Keratinocyte (primary cell): ENCODE measurements around the gene HBA1. TPM values are rescaled to one million over a fixed set of nuclear protein-coding genes. Genes with fewer than 3 reads are reported as not detected.

ENCODE experiments used
- DNase-seq: peaks from one replicate; pipeline ENCODE4 v3.0.0-alpha.2; 2011; ENCODE audit warnings: low read depth, missing footprints, low spot score
- FAIRE-seq: peaks from 2 replicates; lab custom pipeline; 2011; peaks lifted over from hg19 to GRCh38; lab: Jason Lieb, UNC
- H2AFZ ChIP-seq: 2 replicates; pipeline ENCODE4 v1.6.0; 2012; ENCODE audit warnings: low read length, control low read depth, inconsistent platforms; ENCODE audit not compliant: control insufficient read depth
- H3K27ac ChIP-seq: 2 replicates; pipeline ENCODE4 v1.5.1; 2011; ENCODE audit warnings: low read length; ENCODE audit not compliant: control insufficient read depth, insufficient read depth
- H3K27me3 ChIP-seq: 3 replicates; pipeline ENCODE4 v1.6.0; 2011; ENCODE audit warnings: low read length; ENCODE audit not compliant: control insufficient read depth, insufficient read depth; ENCODE audit errors: extremely low read depth
- H3K36me3 ChIP-seq, 2 experiments: 2 replicates in 1 of 2; 3 replicates in 1 of 2; pipeline ENCODE4 v1.5.1; 2011; ENCODE audit warnings: low read length in 2 of 2, mild to moderate bottlenecking in 1 of 2; ENCODE audit not compliant: control insufficient read depth in 2 of 2, insufficient read depth in 2 of 2; ENCODE audit errors: extremely low read depth in 1 of 2
- H3K4me1 ChIP-seq: 3 replicates; pipeline ENCODE4 v1.5.1; 2011; ENCODE audit warnings: low read length; ENCODE audit not compliant: control insufficient read depth, insufficient read depth; ENCODE audit errors: extremely low read depth
- H3K4me2 ChIP-seq: 3 replicates; pipeline ENCODE4 v1.6.0; 2011; ENCODE audit warnings: low read depth, low read length; ENCODE audit not compliant: control insufficient read depth, insufficient read depth; ENCODE audit errors: extremely low read depth
- H3K4me3 ChIP-seq, 3 experiments: fragments of 200-600 bp in 1 of 3; sonication (generic) in 1 of 3; 2 replicates in 2 of 3; 3 replicates in 1 of 3; pipeline ENCODE4 v1.5.1; 2011 to 2016; ENCODE audit warnings: low read length in 3 of 3, mild to moderate bottlenecking in 3 of 3, control low read depth in 2 of 3, inconsistent platforms in 1 of 3, low read depth in 1 of 3, mixed read lengths in 1 of 3, mixed run types in 1 of 3, moderate library complexity in 1 of 3; ENCODE audit not compliant: control insufficient read depth in 2 of 3, insufficient read depth in 2 of 3; ENCODE audit errors: extremely low read depth in 1 of 3
- H3K79me2 ChIP-seq: 2 replicates; pipeline ENCODE4 v1.6.0; 2012; ENCODE audit warnings: low read length; ENCODE audit not compliant: control insufficient read depth, insufficient read depth
- H3K9ac ChIP-seq: 3 replicates; pipeline ENCODE4 v1.6.0; 2011; ENCODE audit warnings: low read length; ENCODE audit not compliant: control insufficient read depth, insufficient read depth; ENCODE audit errors: extremely low read depth
- H3K9me1 ChIP-seq: 3 replicates; pipeline ENCODE4 v1.6.0; 2011; ENCODE audit warnings: low read length; ENCODE audit not compliant: control insufficient read depth, insufficient read depth; ENCODE audit errors: extremely low read depth
- H3K9me3 ChIP-seq: 2 replicates; pipeline ENCODE4 v1.5.1; 2012; ENCODE audit warnings: low read depth, low read length; ENCODE audit not compliant: control insufficient read depth
- H4K20me1 ChIP-seq: 3 replicates; pipeline ENCODE4 v1.6.0; 2011; ENCODE audit warnings: low read length; ENCODE audit not compliant: control insufficient read depth, insufficient read depth; ENCODE audit errors: extremely low read depth
- EZH2 ChIP-seq: IDR thresholded peaks from one replicate; pipeline ENCODE4 v1.6.1; 2012; ENCODE audit warnings: inconsistent platforms, mild to moderate bottlenecking, low read length, moderate library complexity
- dilution Hi-C: fragments of 300-500 bp; cut with MboI; formaldehyde crosslinking; loops from one replicate; pipeline ENCODE4 v1.7.0; 2020; ENCODE audit warnings: low sequenced_read_pairs; ENCODE audit not compliant: extremely low pct_ligation_motif_present
- polyA plus RNA-seq, 5 experiments: library from polyadenylated mRNA; depleted of rRNA in 3 of 5; stranded (reverse) in 3 of 5; stranded (forward) in 1 of 5; unstranded in 1 of 5; fragments of >200 nt; gene quantifications; 1 replicate in 1 of 5; 2 replicates in 3 of 5; 3 replicates in 1 of 5; pipeline versions ENCODE4 v1.2.1 to v1.2.3, GENCODE V29; 2011 to 2012; ENCODE audit warnings: missing spikeins in 2 of 5, low read depth in 1 of 5, low replicate concordance in 1 of 5
- TF ChIP-seq, protein P1 (sequence below), 3 experiments: IDR thresholded peaks in 1 of 3; conservative IDR thresholded peaks in 1 of 3; optimal IDR thresholded peaks in 1 of 3; 2 replicates in 2 of 3; 3 replicates in 1 of 3; pipeline versions ENCODE3 to v1.5.1; 2011; ENCODE audit warnings: low read length in 3 of 3, mild to moderate bottlenecking in 3 of 3, moderate library complexity in 2 of 3, control low read depth in 1 of 3, inconsistent platforms in 1 of 3; ENCODE audit not compliant: insufficient read depth in 2 of 3; ENCODE audit errors: extremely low read depth in 1 of 3

Gene HBA1
- polyA plus RNA-seq, 1 donor (not counting 4 experiments of a cell fraction or from before 2014, with no cell fraction given) = 0.24 TPM

DNA sequence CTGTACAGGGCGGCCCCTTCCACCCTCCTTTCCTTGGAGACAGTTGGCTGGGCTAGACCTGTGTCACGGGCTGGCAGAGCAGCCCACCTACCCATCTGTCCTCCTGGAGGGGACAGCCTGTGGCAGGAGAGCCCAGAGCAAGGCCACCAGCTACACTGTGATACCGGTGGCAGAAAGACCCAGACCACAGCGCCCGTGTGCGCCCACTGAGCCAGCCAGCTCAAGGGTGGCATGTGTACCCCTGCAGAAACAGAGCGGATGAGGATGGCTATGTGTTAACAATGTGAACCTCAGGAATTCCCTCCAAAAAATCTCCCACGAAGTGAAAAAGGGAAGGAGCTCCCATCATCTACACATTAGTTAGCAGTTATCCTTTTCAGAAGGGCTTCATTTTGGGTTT is 10.8 kb downstream of the HBA1 start:
- H3K79me2 ChIP-seq = no peaks in the 10 kb centered on the region
- no peaks in the 10 kb centered on the region for H3K27me3 ChIP-seq
- no peaks in the 10 kb centered on the region for H3K9me3 ChIP-seq
- FAIRE-seq = no peak
- TF ChIP-seq EZH2 = no peak
- TF ChIP-seq, protein P1, sequence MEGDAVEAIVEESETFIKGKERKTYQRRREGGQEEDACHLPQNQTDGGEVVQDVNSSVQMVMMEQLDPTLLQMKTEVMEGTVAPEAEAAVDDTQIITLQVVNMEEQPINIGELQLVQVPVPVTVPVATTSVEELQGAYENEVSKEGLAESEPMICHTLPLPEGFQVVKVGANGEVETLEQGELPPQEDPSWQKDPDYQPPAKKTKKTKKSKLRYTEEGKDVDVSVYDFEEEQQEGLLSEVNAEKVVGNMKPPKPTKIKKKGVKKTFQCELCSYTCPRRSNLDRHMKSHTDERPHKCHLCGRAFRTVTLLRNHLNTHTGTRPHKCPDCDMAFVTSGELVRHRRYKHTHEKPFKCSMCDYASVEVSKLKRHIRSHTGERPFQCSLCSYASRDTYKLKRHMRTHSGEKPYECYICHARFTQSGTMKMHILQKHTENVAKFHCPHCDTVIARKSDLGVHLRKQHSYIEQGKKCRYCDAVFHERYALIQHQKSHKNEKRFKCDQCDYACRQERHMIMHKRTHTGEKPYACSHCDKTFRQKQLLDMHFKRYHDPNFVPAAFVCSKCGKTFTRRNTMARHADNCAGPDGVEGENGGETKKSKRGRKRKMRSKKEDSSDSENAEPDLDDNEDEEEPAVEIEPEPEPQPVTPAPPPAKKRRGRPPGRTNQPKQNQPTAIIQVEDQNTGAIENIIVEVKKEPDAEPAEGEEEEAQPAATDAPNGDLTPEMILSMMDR (optimal IDR thresholded peaks at IDR 0.05 in 1 of 3, IDR thresholded peaks at IDR 0.05 in 1 of 3, conservative IDR thresholded peaks at IDR 0.05 in 1 of 3; ENCODE audit: extremely low read depth in 1 of 3, insufficient read depth in 2 of 3, low read length in 3 of 3) = no peak
- H3K27ac ChIP-seq = no peak overlapping the region
- H3K4me3 ChIP-seq = no peak overlapping the region
- no peak overlapping the region for H3K9ac ChIP-seq
- H3K4me2 ChIP-seq = no peak overlapping the region
- peaks cover 6% of the 10 kb centered on the region for H4K20me1 ChIP-seq
- no peak overlapping the region for H2AFZ ChIP-seq
- no peak for DNase-seq
- no peaks in the 10 kb centered on the region for H3K4me1 ChIP-seq
- H3K36me3 ChIP-seq = peaks cover 28 to 29% of the 10 kb centered on the region in 2 experiments
- dilution Hi-C loops = no loop called here
- no peaks in the 10 kb centered on the region for H3K9me1 ChIP-seq

DNA sequence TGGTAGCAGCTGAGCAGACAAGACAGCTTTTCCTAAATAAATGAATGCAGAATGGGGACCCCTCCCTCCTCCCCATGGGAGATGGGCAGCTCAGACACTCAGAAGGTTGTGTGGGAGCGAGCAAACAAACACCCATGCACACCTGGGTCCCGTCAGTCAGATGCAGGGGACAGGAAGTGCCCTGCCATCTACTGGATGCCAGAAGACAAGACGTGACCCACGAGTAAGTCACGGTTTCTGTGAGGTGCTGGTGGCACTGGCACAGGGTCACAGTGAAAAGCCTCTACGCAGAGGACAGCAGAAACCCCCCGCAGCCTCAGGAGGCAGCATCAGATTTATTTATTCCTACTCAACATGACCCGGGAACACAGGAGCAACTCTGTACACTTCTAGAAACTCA is 12.2 kb downstream of the HBA1 start:
- Histone ChIP-seq H4K20me1 (peaks cover 6% of the 10 kb centered on the region), H3K36me3 (peaks cover 33 to 34% of the 10 kb centered on the region in 2 experiments), H2AFZ (no peak overlapping the region), H3K79me2 (no peaks in the 10 kb centered on the region), H3K4me2 (no peak overlapping the region), H3K27ac (no peak overlapping the region), H3K9ac (no peak overlapping the region), H3K27me3 (no peaks in the 10 kb centered on the region), H3K4me3 (no peak overlapping the region), H3K9me3 (no peaks in the 10 kb centered on the region), H3K9me1 (no peaks in the 10 kb centered on the region), H3K4me1 (no peaks in the 10 kb centered on the region)
- DNase-seq (no peak), FAIRE-seq (no peak)
- TF ChIP-seq, protein P1 (optimal IDR thresholded peaks at IDR 0.05 in 1 of 3, IDR thresholded peaks at IDR 0.05 in 1 of 3, conservative IDR thresholded peaks at IDR 0.05 in 1 of 3; ENCODE audit: extremely low read depth in 1 of 3, insufficient read depth in 2 of 3, low read length in 3 of 3) = peak in 2 of 3 experiments; percentile 7 to 40
- TF ChIP-seq EZH2 = no peak
- dilution Hi-C loops = no loop called here
